HepG2 (cell line): Measurements from ENCODE around the gene EPB41L2. TPM values are rescaled to one million over a fixed set of nuclear protein-coding genes. Genes with fewer than 3 reads are reported as not detected.

Experiments used
- ADNP ChIP-seq: sonication (generic); formaldehyde crosslinking; IDR thresholded peaks from 2 replicates; pipeline ENCODE4 v1.4.0; 2020; ENCODE audit warnings: missing genetic modification reagents
- ARID2 ChIP-seq: sonication (generic); formaldehyde crosslinking; IDR thresholded peaks from 2 replicates; pipeline ENCODE4 v1.8.1; 2022; ENCODE audit warnings: mild to moderate bottlenecking, missing genetic modification reagents, borderline replicate concordance
- GABPA ChIP-seq, 2 experiments: IDR thresholded peaks; 2 replicates each; pipeline ENCODE4 v1.6.1; 2011 to 2016; ENCODE audit warnings: low read depth in 2 of 2, low read length in 1 of 2, missing biosample characterization in 1 of 2, missing genetic modification characterization in 1 of 2
- MEIS1 ChIP-seq: sonication (generic); formaldehyde crosslinking; IDR thresholded peaks from 2 replicates; pipeline ENCODE4 v1.9.0; 2021; ENCODE audit warnings: mild to moderate bottlenecking, missing genetic modification reagents, moderate library complexity, borderline replicate concordance
- MLLT10 ChIP-seq: sonication (generic); formaldehyde crosslinking; IDR thresholded peaks from 2 replicates; pipeline ENCODE4 v1.4.0; 2020; ENCODE audit warnings: missing genetic modification reagents
- NBN ChIP-seq: fragments of 450-650 bp; conservative IDR thresholded peaks from 2 replicates; pipeline ENCODE4 v1.6.1; 2017
- NCOR1 ChIP-seq: fragments of 200-600 bp; sonication (generic); IDR thresholded peaks from 2 replicates; pipeline ENCODE4 v1.7.0; 2017; ENCODE audit warnings: antibody characterized with exemption, low read length, borderline replicate concordance
- PHF8 ChIP-seq: sonication (generic); formaldehyde crosslinking; IDR thresholded peaks from 2 replicates; pipeline ENCODE4 v1.5.0; 2020; ENCODE audit warnings: missing genetic modification reagents
- SALL1 ChIP-seq: sonication (generic); formaldehyde crosslinking; IDR thresholded peaks from 2 replicates; pipeline ENCODE4 v1.8.0; 2022; ENCODE audit warnings: mild to moderate bottlenecking, missing genetic modification reagents
- SMAD1 ChIP-seq: sonication (generic); formaldehyde crosslinking; IDR thresholded peaks from 2 replicates; pipeline ENCODE4 v1.4.0; 2020; ENCODE audit warnings: missing genetic modification reagents, low read depth, mild to moderate bottlenecking, borderline replicate concordance
- SMYD3 ChIP-seq: sonication (generic); formaldehyde crosslinking; IDR thresholded peaks from 2 replicates; pipeline ENCODE4 v1.8.1; 2023; ENCODE audit warnings: mild to moderate bottlenecking, missing genetic modification reagents
- ZC3H4 ChIP-seq: sonication (generic); formaldehyde crosslinking; IDR thresholded peaks from 2 replicates; pipeline ENCODE4 v1.4.0; 2020; ENCODE audit warnings: missing genetic modification reagents, borderline replicate concordance
- ZIK1 ChIP-seq: sonication (generic); formaldehyde crosslinking; IDR thresholded peaks from 2 replicates; pipeline ENCODE4 v1.5.0; 2020; ENCODE audit warnings: mild to moderate bottlenecking, low read depth, missing genetic modification reagents, borderline replicate concordance
- ZNF12 ChIP-seq: sonication (generic); formaldehyde crosslinking; IDR thresholded peaks from 2 replicates; pipeline ENCODE4 v1.5.0; 2020; ENCODE audit warnings: missing genetic modification reagents
- ZNF121 ChIP-seq: sonication (generic); formaldehyde crosslinking; IDR thresholded peaks from 2 replicates; pipeline ENCODE4 v1.5.0; 2020; ENCODE audit warnings: mild to moderate bottlenecking, missing genetic modification reagents
- ZNF124 ChIP-seq: sonication (generic); formaldehyde crosslinking; IDR thresholded peaks from 2 replicates; pipeline ENCODE4 v1.4.0; 2020; ENCODE audit warnings: missing genetic modification reagents
- ZNF24 ChIP-seq: fragments of 450-650 bp; IDR thresholded peaks from 2 replicates; pipeline ENCODE4 v1.6.1; 2017; ENCODE audit warnings: antibody characterized with exemption, mild to moderate bottlenecking
- ZNF333 ChIP-seq: sonication (generic); formaldehyde crosslinking; IDR thresholded peaks from 2 replicates; pipeline ENCODE4 v1.4.0; 2020; ENCODE audit warnings: mild to moderate bottlenecking, missing genetic modification reagents, borderline replicate concordance
- ZNF790 ChIP-seq: sonication (generic); formaldehyde crosslinking; IDR thresholded peaks from 2 replicates; pipeline ENCODE4 v1.8.0; 2022; ENCODE audit warnings: missing genetic modification reagents, mild to moderate bottlenecking, borderline replicate concordance
- ZSCAN9 ChIP-seq: IDR thresholded peaks from 2 replicates; pipeline ENCODE4 v1.6.1; 2016; ENCODE audit warnings: borderline replicate concordance
- polyA plus RNA-seq, 8 experiments: library from polyadenylated mRNA; depleted of rRNA in 3 of 8; stranded (reverse) in 7 of 8; unstranded in 1 of 8; fragments of >200 nt; fragmentation: Illumina TruSeq in 4 of 8; extraction: Trizol in 4 of 8; gene quantifications; 2 replicates each; pipeline versions ENCODE4 v1.2.1 to v1.2.3, GENCODE V29; 2011 to 2016; ENCODE audit warnings: low read depth in 4 of 8, missing spikeins in 1 of 8, mixed read lengths in 1 of 8; ENCODE audit not compliant: insufficient read depth in 1 of 8
- total RNA-seq, 5 experiments: library from RNA; depleted of rRNA; stranded (reverse); fragments of >200 nt; fragmentation: Illumina TruSeq; extraction: Trizol; gene quantifications; 2 replicates each; pipeline ENCODE4 v1.2.3, GENCODE V29; 2016; ENCODE audit warnings: low read depth in 1 of 5
- TF ChIP-seq, protein P1 (sequence below): sonication (generic); formaldehyde crosslinking; IDR thresholded peaks from 2 replicates; pipeline ENCODE4 v1.8.0; 2022; ENCODE audit warnings: mild to moderate bottlenecking, missing genetic modification reagents, moderate library complexity
- TF ChIP-seq, protein P2 (sequence below): sonication (generic); formaldehyde crosslinking; conservative IDR thresholded peaks from 2 replicates; pipeline ENCODE4 v1.8.0; 2022; ENCODE audit warnings: low read depth, missing genetic modification reagents
- TF ChIP-seq, protein P3 (sequence below): sonication (generic); formaldehyde crosslinking; IDR thresholded peaks from 2 replicates; pipeline ENCODE4 v1.5.0; 2020; ENCODE audit warnings: mild to moderate bottlenecking, low read depth, missing genetic modification reagents, borderline replicate concordance
- TF ChIP-seq, protein P4 (sequence below): sonication (generic); formaldehyde crosslinking; IDR thresholded peaks from 2 replicates; pipeline ENCODE4 v1.4.0; 2020; ENCODE audit warnings: missing genetic modification reagents

Gene EPB41L2
- total and polyA plus RNA-seq, 2 of the 13 experiments (the other 11 are each of a cell fraction or from before 2014, with no cell fraction given): 41.7 to 56.4 TPM

DNA sequence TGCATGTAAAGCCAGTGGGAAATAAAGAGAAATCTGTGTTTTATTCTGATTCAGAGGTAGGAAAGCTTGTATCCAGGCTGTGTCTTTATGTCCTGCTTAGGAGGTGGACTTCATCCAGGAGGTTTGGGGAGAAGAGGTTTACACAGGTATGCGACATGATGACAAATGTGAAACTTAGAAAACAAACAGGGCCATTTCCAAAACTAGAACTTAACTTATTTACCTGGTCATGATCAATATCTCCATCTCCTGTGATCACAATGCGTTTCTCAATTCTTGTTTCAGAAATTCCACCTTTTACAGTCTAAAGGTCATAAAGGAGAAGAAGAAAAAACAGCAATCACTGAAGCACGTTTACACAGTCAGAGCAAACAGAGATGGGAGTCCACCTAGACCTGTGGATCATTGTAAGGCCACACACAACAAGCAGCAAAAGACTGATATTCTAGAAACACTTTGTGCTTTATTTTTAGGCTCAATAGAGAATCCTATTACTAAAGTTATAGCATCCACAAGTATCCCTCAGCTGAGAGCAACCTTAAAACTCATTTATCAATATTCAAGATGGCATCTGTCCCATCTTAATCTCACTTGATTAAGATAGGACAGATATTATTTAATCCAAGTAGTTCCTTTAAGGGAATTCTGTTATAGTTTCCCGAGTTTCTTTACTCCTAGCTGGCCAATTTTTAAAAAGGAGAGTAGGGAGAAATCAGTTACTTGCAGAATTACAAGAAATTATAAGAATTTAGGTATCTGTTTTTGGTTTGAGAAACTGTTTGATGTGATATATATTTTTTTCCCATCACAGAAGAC is 199.4 kb downstream of the EPB41L2 start (continued):
- TF ChIP-seq, protein P1, sequence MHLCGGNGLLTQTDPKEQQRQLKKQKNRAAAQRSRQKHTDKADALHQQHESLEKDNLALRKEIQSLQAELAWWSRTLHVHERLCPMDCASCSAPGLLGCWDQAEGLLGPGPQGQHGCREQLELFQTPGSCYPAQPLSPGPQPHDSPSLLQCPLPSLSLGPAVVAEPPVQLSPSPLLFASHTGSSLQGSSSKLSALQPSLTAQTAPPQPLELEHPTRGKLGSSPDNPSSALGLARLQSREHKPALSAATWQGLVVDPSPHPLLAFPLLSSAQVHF (CRISPR knock-in tag): no peak
- TF ChIP-seq, protein P2, sequence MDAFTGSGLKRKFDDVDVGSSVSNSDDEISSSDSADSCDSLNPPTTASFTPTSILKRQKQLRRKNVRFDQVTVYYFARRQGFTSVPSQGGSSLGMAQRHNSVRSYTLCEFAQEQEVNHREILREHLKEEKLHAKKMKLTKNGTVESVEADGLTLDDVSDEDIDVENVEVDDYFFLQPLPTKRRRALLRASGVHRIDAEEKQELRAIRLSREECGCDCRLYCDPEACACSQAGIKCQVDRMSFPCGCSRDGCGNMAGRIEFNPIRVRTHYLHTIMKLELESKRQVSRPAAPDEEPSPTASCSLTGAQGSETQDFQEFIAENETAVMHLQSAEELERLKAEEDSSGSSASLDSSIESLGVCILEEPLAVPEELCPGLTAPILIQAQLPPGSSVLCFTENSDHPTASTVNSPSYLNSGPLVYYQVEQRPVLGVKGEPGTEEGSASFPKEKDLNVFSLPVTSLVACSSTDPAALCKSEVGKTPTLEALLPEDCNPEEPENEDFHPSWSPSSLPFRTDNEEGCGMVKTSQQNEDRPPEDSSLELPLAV (CRISPR knock-in tag): no peak
- TF ChIP-seq ZIK1 (no peak), ZNF790 (CRISPR knock-in tag) (no peak), ZSCAN9 (CRISPR knock-in tag) (peak; percentile 98), NCOR1 (peak; percentile 96), SALL1 (CRISPR knock-in tag) (peak; percentile 92; the same call in 1 of the 2 replicates), SMYD3 (CRISPR knock-in tag) (peak; percentile 96), ZNF124 (CRISPR knock-in tag) (peak; percentile 96; the same call in 1 of the 2 replicates), ZNF12 (CRISPR knock-in tag) (peak; percentile 64; the same call in 1 of the 2 replicates), PHF8 (CRISPR knock-in tag) (peak; percentile 40; the same call in 1 of the 2 replicates), NBN (no peak), GABPA (IDR thresholded peaks at IDR 0.05; ENCODE audit: low read depth, low read length) (no peak), GABPA (CRISPR knock-in tag; IDR thresholded peaks at IDR 0.05; ENCODE audit: low read depth) (peak; percentile 43; the same call in 1 of the 2 replicates), ADNP (CRISPR knock-in tag) (no peak), ZNF24 (0 out of 2 replicates have a peak, but pooled peaks have one; percentile 73), ARID2 (peak; percentile 62; the same call in 1 of the 2 replicates), ZNF121 (CRISPR knock-in tag) (0 out of 2 replicates have a peak, but pooled peaks have one; percentile 13), MLLT10 (CRISPR knock-in tag) (no peak), SMAD1 (CRISPR knock-in tag) (no peak), ZNF333 (CRISPR knock-in tag) (no peak), MEIS1 (peak; percentile 90; the same call in 1 of the 2 replicates), ZC3H4 (CRISPR knock-in tag) (no peak)
- TF ChIP-seq, protein P3, sequence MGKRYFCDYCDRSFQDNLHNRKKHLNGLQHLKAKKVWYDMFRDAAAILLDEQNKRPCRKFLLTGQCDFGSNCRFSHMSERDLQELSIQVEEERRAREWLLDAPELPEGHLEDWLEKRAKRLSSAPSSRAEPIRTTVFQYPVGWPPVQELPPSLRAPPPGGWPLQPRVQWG (CRISPR knock-in tag): no peak
- TF ChIP-seq, protein P4, sequence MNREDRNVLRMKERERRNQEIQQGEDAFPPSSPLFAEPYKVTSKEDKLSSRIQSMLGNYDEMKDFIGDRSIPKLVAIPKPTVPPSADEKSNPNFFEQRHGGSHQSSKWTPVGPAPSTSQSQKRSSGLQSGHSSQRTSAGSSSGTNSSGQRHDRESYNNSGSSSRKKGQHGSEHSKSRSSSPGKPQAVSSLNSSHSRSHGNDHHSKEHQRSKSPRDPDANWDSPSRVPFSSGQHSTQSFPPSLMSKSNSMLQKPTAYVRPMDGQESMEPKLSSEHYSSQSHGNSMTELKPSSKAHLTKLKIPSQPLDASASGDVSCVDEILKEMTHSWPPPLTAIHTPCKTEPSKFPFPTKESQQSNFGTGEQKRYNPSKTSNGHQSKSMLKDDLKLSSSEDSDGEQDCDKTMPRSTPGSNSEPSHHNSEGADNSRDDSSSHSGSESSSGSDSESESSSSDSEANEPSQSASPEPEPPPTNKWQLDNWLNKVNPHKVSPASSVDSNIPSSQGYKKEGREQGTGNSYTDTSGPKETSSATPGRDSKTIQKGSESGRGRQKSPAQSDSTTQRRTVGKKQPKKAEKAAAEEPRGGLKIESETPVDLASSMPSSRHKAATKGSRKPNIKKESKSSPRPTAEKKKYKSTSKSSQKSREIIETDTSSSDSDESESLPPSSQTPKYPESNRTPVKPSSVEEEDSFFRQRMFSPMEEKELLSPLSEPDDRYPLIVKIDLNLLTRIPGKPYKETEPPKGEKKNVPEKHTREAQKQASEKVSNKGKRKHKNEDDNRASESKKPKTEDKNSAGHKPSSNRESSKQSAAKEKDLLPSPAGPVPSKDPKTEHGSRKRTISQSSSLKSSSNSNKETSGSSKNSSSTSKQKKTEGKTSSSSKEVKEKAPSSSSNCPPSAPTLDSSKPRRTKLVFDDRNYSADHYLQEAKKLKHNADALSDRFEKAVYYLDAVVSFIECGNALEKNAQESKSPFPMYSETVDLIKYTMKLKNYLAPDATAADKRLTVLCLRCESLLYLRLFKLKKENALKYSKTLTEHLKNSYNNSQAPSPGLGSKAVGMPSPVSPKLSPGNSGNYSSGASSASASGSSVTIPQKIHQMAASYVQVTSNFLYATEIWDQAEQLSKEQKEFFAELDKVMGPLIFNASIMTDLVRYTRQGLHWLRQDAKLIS (CRISPR knock-in tag): no peak
